BJ (cell line): ENCODE measurements around the gene SFTPD. TPM values are rescaled to one million over a fixed set of nuclear protein-coding genes. Genes with fewer than 3 reads are reported as not detected.

Experiments used
- CTCF ChIA-PET: fragments of 350-600 bp; formaldehyde crosslinking; extraction: SDS; loops from one replicate; lab custom pipeline; 2021; ENCODE audit warnings: antibody characterized with exemption, inconsistent platforms; lab: Yijun Ruan, JAX
- POLR2A ChIA-PET: fragments of 300-600 bp; sonication (Branson Sonifier 250); formaldehyde crosslinking; extraction: SDS; loops from one replicate; lab custom pipeline; 2021; ENCODE audit warnings: antibody characterized with exemption; lab: Charles Lee
- DNase-seq: peaks from one replicate; pipeline ENCODE4 v3.0.0-alpha.2; 2011; ENCODE audit warnings: low read depth
- H3K27me3 ChIP-seq: 2 replicates; pipeline ENCODE4 v1.6.0; 2011; ENCODE audit warnings: low read length; ENCODE audit not compliant: control insufficient read depth, insufficient read depth
- H3K36me3 ChIP-seq: 2 replicates; pipeline ENCODE4 v1.5.1; 2011; ENCODE audit warnings: low read length; ENCODE audit not compliant: control insufficient read depth, insufficient read depth
- H3K4me3 ChIP-seq: 2 replicates; pipeline ENCODE4 v1.5.1; 2011; ENCODE audit warnings: low read depth, mild to moderate bottlenecking, control low read depth, low read length
- polyA plus RNA-seq: library from polyadenylated mRNA; depleted of rRNA; stranded (reverse); fragments of >200 nt; gene quantifications from 2 replicates; pipeline ENCODE4 v1.2.3, GENCODE V29; 2011
- TF ChIP-seq, protein P1 (sequence below): IDR thresholded peaks from 2 replicates; pipeline ENCODE4 v1.5.1; 2011; ENCODE audit warnings: low read depth, mild to moderate bottlenecking, control low read depth, inconsistent platforms, low read length, moderate library complexity; ENCODE audit not compliant: insufficient read depth

Gene SFTPD
- polyA plus RNA-seq, 1 experiment, result not detected

DNA sequence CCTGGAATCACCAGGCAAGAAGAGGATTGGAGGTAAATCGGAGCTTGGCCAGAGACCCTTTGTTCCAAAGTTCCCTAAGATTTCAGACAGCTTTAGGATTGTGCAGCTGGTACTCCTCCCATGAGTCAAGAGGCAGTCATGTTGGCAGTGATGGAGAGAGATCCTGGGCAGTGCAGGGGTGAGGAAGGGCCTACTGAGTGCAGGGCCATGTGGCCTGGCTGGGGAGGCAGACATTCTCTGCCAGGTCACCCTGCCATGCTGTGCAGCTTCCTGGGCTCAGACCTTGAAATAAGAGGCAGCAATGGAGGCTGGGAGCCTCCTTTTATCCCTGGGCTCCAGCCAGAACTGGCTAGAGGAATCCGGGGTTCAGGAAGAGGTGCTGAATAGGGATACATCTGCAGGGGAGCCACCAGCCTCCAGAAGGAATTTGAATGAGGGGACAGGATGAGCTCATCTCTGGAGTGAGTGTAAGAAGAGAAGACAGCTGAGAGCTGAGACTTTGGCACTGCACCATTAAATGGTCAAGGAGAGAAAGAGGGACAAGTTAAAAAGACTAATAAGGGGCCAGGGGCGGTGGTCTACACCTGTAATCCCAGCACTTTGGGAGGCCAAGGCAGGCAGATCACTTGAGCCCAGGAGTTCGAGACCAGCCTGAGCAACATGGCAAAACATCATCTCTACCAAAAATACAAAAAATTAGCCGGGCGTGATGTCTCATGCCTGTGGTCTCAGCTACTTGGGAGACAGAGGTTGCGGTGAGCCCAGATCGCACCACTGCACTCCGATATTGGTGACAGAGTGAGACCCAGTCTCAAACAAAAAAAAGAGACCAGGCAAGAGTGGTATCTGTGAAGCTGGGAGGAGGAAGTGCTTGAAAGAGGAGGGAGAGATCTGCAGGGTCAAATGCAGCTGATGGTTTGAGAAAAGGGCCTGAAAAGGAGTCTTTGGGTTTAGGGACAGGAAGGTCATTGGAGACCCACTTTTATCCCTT is 12.0 kb downstream of the SFTPD start:
- no peaks in the 10 kb centered on the region; the same call in 1 of the 2 replicates for H3K27me3 ChIP-seq
- CTCF ChIA-PET, result interaction anchor here (0.7 to 1.0 kb wide), 3 partner anchors 8 to 572 kb away, joined by 3 read pairs; no protein-coding TSS in a partner anchor
- POLR2A ChIA-PET, result interaction anchor here (0.6 kb wide), 1 partner anchor 10 kb away, joined by 3 read pairs; no protein-coding TSS in a partner anchor
- no peaks in the 10 kb centered on the region; the same call in 1 of the 2 replicates for H3K36me3 ChIP-seq
- DNase-seq, result no peak
- TF ChIP-seq, protein P1, sequence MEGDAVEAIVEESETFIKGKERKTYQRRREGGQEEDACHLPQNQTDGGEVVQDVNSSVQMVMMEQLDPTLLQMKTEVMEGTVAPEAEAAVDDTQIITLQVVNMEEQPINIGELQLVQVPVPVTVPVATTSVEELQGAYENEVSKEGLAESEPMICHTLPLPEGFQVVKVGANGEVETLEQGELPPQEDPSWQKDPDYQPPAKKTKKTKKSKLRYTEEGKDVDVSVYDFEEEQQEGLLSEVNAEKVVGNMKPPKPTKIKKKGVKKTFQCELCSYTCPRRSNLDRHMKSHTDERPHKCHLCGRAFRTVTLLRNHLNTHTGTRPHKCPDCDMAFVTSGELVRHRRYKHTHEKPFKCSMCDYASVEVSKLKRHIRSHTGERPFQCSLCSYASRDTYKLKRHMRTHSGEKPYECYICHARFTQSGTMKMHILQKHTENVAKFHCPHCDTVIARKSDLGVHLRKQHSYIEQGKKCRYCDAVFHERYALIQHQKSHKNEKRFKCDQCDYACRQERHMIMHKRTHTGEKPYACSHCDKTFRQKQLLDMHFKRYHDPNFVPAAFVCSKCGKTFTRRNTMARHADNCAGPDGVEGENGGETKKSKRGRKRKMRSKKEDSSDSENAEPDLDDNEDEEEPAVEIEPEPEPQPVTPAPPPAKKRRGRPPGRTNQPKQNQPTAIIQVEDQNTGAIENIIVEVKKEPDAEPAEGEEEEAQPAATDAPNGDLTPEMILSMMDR, result no peak
- H3K4me3 ChIP-seq, result no peak overlapping the region

GRCh38 chr10:79933961-79934360 is 14.9 kb downstream of the SFTPD start:
- Histone ChIP-seq H3K27me3 (no peaks in the 10 kb centered on the region; the same call in 1 of the 2 replicates), H3K4me3 (no peak overlapping the region), H3K36me3 (no peaks in the 10 kb centered on the region; the same call in 1 of the 2 replicates)
- DNase-seq, result no peak
- ChIA-PET POLR2A (no interaction called here), CTCF (no interaction called here)
- TF ChIP-seq, protein P1, result no peak

GRCh38 chr10:79932841-79933379 is 16.0 kb downstream of the SFTPD start:
- CTCF ChIA-PET, result no interaction called here
- POLR2A ChIA-PET, result no interaction called here
- H3K27me3 ChIP-seq, result no peaks in the 10 kb centered on the region
- TF ChIP-seq, protein P1, result no peak
- H3K4me3 ChIP-seq, result no peak overlapping the region
- no peaks in the 10 kb centered on the region; the same call in 1 of the 2 replicates for H3K36me3 ChIP-seq
- DNase-seq, result no peak

- no peak for DNase-seq
- Histone ChIP-seq H3K36me3 (no peaks in the 10 kb centered on the region; the same call in 1 of the 2 replicates), H3K4me3 (no peak overlapping the region), H3K27me3 (no peaks in the 10 kb centered on the region)
- POLR2A ChIA-PET, result no interaction called here
- CTCF ChIA-PET, result no interaction called here
- TF ChIP-seq, protein P1, result no peak
These were observed 16.6 kb downstream of the SFTPD start for GRCh38 chr10:79932307-79932706.

DNA sequence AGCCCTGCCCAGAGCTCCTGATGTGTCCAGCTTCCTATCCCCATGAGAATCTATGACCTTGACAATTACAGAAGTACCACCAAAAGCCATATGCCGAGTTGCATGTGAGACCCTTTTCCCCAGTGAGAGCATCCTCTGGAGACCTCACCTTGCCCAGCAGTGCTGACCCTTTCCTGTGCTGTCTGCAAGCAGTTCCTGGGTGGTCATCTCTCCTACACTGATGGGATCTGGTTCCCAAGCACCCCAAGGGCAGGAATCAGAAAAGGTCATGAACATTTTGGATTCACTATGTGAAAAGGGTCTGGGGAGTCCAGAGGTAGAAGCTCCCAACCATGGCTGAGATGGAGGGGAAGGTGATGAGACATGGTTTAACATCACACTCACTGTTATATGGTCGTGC is 18.2 kb downstream of the SFTPD start:
- POLR2A ChIA-PET, result no interaction called here
- CTCF ChIA-PET, result interaction anchor here (0.8 to 1.6 kb wide), 5 partner anchors 11 to 368 kb away, joined by 3 to 4 read pairs (median 3); no protein-coding TSS in a partner anchor

More for the DNA sequence above, 18.2 kb downstream of the SFTPD start:
- Histone ChIP-seq H3K36me3 (no peaks in the 10 kb centered on the region; the same call in 1 of the 2 replicates), H3K27me3 (no peaks in the 10 kb centered on the region), H3K4me3 (no peak overlapping the region)
- TF ChIP-seq, protein P1, result no peak
- DNase-seq, result no peak
